Measurements from ENCODE around the gene MTX1. TPM values are rescaled to one million over a fixed set of nuclear protein-coding genes. Genes with fewer than 3 reads are reported as not detected.
A peak's percentile ranks its signal among the peaks of the same experiment; 100 is the strongest.
"Not testable (repeated sequence)": the region's sequence is repeated elsewhere in the genome, so short reads cannot be mapped to it uniquely, and the experiment has no call there.

Gene MTX1
- total RNA-seq, 1 donor, result 38.0 TPM

DNA sequence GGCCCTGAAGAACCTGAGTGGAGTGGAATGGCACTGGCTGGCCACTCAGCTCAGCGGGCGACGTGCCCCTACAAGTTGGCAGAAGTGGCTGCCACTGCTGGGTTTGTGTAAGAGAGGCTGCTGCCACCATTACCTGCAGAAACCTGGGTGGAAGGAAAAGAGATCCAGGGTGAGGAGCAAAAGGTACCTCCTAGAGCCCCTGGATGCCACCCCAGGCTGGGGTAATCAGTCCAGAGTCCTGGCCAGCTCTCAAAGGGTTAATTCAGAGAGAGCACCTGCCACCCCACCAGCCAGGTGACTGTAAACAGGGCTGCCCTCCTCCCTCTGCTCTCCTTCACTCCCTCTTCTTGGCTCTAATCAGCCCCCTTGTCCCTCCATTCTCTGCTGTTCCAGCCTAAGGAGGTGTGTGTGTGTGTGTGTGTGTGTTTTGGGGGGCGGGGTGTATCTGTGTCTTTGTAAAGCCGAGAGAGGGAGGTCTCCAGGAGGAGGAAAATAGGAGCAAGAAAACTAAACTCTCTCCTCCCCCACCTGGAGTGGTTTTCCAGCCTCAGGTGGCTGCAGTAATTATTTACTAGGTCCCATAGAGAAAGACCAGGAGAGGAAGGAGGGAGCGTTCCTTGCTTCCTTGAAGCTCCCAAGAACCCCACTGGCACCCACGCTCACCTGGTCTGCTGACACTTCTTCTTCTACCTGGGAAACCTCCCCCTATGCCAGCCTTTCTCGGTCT, 22.3 kb upstream of the MTX1 start:
- TF ChIP-seq, protein P1, sequence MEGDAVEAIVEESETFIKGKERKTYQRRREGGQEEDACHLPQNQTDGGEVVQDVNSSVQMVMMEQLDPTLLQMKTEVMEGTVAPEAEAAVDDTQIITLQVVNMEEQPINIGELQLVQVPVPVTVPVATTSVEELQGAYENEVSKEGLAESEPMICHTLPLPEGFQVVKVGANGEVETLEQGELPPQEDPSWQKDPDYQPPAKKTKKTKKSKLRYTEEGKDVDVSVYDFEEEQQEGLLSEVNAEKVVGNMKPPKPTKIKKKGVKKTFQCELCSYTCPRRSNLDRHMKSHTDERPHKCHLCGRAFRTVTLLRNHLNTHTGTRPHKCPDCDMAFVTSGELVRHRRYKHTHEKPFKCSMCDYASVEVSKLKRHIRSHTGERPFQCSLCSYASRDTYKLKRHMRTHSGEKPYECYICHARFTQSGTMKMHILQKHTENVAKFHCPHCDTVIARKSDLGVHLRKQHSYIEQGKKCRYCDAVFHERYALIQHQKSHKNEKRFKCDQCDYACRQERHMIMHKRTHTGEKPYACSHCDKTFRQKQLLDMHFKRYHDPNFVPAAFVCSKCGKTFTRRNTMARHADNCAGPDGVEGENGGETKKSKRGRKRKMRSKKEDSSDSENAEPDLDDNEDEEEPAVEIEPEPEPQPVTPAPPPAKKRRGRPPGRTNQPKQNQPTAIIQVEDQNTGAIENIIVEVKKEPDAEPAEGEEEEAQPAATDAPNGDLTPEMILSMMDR (IDR thresholded peaks at IDR 0.05; ENCODE audit: insufficient read depth, low read depth, low read length), result no peak
- DNase-seq (ENCODE audit: low read depth), result no peak
- no peak overlapping the region for H3K4me3 ChIP-seq (ENCODE audit: low read depth, low read length)

DNA sequence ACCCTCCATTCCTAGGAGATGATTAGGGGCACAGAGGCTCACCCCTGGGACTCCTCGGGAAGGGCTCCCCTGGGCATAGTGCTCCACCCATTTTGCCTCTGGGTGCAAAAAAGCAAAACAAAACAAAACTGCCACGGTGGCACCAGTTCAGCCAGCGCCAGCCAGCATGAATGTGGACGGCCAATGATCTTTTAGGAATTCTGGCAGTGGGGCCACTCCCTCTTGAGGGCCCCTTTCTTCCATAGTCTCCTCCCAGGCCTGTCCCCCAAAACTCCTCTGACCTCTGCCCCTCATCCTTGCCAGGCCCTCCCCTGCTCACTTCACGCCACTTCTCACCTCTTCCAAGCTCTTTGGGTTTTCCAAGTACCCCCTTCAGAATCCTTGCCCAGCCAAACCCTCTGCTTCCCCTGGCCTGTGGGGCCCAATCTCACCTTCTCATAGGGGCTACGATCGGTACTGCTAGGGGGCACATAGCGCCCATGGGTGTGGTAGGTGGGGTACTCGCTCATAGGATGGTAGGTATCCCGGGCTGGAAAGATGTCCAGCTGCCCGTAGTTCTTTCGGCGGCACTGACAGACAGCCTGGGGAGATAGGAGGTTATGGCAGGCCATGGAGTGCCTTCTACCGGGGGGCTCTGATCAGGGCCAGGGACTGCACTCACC, 21.6 kb upstream of the MTX1 start:
- no peak overlapping the region for H3K4me3 ChIP-seq (ENCODE audit: low read depth, low read length)
- TF ChIP-seq, protein P1 (IDR thresholded peaks at IDR 0.05; ENCODE audit: insufficient read depth, low read depth, low read length), result no peak
- DNase-seq (ENCODE audit: low read depth), result no peak

DNA sequence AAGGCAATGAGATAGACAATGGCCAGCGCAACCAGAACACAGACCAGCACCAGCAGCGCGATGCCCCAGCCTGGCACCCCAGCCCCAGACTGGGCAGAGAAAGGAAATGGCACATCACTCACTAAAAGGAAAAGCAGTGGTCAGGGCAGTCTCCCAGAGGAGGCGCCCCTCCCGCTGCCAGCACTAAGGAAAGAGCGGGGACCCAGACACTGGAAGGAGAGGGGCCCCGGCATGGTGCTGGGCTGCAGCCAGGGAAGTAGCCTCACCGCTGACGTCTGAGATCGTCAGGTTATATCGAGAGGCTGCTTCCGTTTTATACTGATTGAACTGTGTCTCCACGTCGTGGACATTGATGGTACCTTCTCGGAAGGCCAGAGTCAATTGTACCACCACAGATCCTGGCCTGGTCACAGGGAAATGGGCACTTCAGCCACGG, 21.0 kb upstream of the MTX1 start:
- no peak overlapping the region for H3K4me3 ChIP-seq (ENCODE audit: low read depth, low read length)
- TF ChIP-seq, protein P1 (IDR thresholded peaks at IDR 0.05; ENCODE audit: insufficient read depth, low read depth, low read length), result no peak
- no peak for DNase-seq (ENCODE audit: low read depth)

DNA sequence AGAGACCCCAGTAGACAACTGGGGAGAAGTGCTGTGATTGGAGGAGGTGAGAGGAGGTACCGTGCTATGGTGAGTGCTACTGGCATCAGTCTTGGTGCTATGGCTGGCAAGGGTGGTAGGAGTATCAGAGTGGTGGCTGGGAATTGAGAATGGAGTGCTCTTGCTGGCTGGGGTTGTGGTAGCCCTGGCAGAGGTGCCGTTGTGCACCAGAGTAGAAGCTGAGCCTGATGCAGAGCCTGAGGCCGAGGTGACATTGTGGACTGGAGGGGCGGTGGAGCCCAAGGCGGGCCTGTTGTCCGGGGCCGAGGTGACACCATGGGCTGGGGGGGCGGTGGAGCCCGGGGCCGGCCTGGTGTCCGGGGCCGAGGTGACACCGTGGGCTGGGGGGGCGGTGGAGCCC, 20.2 kb upstream of the MTX1 start:
- H3K4me3 ChIP-seq (ENCODE audit: low read depth, low read length), result no peak overlapping the region
- TF ChIP-seq, protein P1 (IDR thresholded peaks at IDR 0.05; ENCODE audit: insufficient read depth, low read depth, low read length), result no peak
- DNase-seq (ENCODE audit: low read depth), result no peak

DNA sequence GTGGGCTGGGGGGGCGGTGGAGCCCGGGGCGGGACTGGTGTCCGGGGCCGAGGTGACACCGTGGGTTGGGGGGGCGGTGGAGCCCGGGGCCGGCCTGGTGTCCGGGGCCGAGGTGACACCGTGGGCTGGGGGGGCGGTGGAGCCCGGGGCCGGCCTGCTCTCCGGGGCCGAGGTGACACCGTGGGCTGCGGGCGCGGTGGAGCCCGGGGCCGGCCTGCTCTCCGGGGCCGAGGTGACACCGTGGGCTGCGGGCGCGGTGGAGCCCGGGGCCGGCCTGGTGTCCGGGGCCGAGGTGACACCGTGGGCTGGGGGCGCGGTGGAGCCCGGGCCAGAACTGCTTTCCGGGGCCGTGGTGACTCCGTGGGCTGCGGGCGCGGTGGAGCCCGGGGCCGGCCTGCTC, 18.6 kb upstream of the MTX1 start:
- H3K4me3 ChIP-seq (ENCODE audit: low read depth, low read length); DNase-seq (ENCODE audit: low read depth): not testable (repeated sequence)

DNA sequence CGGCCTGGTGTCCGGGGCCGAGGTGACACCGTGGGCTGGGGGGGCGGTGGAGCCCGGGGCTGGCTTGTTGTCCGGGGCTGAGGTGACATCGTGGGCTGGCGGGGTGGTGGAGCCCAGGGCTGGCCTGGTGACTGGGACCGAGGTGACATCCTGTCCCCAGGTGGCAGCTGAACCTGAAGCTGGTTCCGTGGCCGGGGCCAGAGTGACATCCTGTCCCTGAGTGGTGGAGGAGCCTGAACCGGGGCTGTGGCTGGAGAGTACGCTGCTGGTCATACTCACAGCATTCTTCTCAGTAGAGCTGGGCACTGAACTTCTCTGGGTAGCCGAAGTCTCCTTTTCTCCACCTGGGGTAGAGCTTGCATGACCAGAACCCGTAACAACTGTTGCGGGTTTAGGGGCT, 16.6 kb upstream of the MTX1 start:
- DNase-seq (ENCODE audit: low read depth), result no peak
- H3K4me3 ChIP-seq (ENCODE audit: low read depth, low read length), result no peak overlapping the region
- TF ChIP-seq, protein P1 (IDR thresholded peaks at IDR 0.05; ENCODE audit: insufficient read depth, low read depth, low read length), result no peak

DNA sequence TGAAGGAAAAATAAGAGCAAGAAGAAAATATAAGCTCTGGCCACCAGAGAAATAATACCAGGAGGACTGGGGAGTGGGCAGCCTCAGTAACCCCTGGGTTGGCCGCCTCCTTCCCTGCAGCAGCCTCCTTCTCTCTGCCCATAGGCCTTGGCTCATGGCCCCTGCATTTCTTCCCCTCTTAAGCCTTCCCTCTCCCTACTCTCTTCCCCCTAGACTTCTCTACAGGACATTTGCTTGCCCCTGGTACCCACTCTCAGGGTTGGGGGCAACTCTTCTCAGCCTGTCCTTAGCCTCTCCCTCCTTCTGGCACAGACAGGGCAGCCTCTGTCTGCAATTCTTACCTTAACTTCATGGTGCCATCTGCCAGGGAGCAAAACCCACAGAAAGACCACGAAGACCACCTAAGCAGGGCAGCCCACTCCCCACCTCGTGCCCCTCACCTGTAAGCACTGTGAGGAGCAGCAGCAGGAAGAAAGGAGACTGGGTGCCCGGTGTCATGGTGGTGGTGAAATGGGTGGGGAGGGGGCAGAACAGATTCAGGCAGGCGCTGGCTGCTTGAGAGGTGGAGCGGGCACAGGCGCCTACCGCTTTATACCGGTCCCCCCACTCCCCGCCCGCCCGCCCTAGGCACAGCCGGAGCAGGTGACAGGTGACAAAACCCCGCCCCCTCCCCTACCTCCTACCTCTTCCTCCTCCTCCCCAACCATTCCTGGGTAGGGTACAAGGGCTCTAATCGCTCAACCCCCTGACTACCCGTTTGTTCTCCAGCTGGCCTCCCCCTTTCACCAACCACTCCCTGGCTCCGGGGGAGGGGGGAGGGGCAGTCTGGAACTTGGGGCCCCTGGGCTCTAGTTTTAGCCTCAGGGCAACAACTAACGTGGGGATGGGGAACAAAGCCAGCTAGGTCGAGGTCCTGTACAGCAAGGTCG, 15.9 kb upstream of the MTX1 start:
- TF ChIP-seq, protein P1 (IDR thresholded peaks at IDR 0.05; ENCODE audit: insufficient read depth, low read depth, low read length), result no peak
- peak overlapping the region; percentile 68 for H3K4me3 ChIP-seq (ENCODE audit: low read depth, low read length)
- DNase-seq (ENCODE audit: low read depth), result no peak

Measured in fibroblast of villous mesenchyme (primary cell).